HTERT RPE-1 (cell line): ENCODE data around the gene LDLRAD4.

Source experiments
- in situ Hi-C: fragments of 300-500 bp; cut with MboI; formaldehyde crosslinking; loops from 4 replicates; pipeline ENCODE4 v1.14.3; 2020; ENCODE audit warnings: low sequenced_read_pairs

LDLRAD4 gene

DNA sequence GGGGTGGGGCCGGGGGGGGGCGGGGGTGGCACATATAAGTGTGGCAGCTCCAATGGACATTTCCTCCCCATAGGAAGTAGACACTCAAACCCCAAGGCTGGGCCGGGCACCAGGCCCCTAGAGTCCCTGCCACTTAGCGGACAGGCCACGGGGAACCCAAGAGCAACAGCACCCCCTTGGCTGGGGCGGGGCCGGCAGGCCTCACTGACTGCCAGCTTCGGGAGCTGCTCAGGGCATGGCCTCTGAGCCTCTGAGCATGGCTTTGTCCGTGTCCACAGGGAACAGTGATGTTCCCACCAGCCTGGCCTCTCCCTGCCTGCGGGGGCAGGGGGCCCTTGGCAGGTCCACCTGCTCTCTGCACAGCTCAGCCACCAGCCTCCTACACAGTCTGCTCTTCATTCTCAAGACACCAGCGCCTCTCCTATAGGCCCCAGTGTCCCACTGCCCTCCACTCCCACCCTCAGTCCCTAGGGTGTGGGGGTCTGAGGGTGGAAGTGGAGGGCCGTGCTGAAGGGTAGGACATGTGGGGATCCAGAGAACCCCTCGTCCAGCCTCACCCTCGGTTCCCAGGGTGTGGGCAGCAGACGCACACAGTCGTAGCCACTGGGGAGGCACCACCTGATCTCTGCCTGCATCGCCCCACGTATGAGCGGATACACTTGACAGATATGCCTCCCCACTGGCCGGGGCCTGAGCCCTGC is 401.1 kb downstream of the LDLRAD4 start:
- in situ Hi-C loops: no loop called here

DNA sequence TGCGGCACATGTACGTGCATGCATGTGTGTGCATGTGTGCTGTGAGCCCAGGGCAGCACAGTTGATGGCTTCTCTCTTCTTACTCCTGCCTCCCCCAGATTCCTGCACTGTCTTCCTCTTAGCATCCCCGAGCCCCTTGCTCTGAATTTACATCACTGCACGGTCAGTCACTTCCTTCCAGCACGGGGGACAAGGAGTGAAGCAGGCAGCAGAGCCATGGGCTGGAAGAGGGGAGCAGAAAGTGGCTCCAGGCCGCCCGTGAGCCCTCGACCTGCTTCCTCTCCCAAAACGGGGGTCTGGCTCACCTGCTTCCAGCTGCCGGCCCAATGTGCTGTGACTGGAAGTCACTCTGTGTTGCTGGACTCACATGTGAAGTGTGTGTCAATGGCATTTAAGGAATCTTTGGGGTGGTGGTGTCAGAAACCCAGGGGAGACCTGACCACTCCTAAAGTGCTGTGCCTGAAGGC is 401.7 kb downstream of the LDLRAD4 start:
- in situ Hi-C loops: no loop called here

DNA sequence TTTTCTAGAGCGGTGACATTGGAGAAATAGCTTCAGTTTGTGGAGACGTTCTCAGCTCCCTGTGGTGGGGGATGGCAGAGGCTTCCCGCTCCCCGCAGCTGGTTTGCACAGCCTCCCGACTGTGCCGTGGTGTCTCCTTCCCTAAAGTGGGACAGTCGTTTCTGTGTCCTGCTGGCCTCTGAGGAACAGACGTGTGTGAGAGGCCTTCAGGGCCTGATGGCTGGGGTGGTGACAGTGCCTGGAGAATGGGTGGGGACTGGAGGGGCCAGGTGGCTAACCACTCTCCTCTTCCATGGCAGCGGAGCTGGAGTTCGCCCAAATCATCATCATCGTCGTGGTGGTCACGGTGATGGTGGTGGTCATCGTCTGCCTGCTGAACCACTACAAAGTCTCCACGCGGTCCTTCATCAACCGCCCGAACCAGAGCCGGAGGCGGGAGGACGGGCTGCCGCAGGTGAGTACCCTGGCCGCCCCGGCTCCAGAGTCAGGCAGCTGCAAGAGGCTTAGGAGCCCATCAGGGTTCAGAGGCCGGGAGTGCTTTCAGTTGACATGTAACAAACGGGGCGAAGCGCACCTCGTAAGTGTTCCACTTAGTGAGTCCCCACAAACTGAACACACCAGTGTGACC is 402.4 kb downstream of the LDLRAD4 start:
- in situ Hi-C loops: no loop called here

DNA sequence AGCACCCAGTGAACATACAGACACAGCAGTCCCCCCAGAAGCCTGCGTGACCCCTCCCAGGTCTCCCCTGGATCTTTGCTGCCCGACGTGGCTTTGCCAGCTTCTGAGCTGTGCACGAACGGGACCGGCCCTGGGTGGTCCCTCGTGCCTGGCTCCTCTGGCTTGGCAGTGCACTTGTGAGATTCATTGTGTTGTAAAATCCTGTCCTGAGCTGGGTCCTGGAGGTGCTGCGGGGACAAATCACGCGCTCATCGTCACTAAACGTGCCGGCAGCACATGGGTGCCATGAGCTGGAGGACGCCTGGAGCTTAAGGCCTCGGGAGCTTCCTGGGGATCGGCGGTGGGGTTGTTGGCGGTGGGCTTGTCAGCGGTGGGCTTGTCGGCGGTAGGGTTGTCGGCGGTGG is 402.9 kb downstream of the LDLRAD4 start:
- in situ Hi-C loops: no loop called here

DNA sequence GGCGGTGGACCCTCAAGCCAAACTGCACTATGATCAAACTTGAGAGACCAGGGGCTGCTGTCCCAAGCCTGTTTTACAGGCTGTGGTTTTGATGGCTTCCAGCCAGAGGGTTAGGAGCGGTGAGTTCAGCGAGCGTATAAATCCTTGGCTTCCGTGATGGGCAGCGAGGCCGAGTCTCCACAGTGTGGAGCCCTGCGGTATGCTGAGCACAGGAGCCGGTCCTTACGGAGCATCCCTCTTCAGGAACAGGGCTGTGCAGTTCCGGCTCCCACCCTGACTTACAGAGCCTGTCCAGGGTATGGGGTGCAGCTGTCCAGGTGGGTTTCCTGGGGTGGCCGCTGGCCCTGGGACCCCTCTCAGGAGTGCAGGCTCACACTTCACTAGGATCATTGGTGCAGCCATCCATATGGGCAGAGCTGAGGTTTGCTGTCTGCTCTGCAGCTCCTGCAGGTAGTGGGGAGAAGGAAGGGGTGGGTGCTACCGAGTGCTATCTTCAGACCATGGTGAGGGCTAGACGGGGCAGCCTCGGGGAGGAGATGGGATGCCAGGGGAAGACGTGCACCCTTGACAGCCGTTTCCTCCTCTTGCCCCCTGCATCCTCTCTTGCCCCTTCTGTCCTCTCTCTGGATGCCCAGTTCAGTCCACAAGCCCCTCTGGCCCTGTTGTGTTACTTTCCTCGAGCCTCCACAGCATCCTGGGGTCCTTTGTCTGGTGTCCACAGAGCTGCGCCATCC is 403.5 kb downstream of the LDLRAD4 start:
- in situ Hi-C loops: no loop called here

DNA sequence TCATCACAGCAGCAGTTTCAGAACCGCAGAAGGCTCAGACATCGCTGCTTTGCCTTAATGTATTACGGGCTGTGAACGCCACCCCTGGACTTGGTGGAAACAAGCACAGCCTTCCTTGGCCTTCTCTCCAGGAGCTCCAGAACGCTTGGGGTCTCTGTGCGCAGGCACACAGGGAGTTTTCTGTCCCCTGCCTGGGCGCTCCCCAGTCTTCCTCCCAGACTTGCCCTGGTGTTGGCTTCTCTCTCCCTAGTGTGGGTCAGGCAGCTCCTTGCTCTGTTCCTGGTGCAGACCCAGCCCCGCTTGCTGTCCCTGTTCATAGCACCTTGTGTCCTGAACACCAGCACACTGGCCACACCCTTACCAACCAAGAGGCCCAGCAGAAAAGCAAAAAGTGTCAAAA is 404.2 kb downstream of the LDLRAD4 start:
- in situ Hi-C loops: no loop called here

DNA sequence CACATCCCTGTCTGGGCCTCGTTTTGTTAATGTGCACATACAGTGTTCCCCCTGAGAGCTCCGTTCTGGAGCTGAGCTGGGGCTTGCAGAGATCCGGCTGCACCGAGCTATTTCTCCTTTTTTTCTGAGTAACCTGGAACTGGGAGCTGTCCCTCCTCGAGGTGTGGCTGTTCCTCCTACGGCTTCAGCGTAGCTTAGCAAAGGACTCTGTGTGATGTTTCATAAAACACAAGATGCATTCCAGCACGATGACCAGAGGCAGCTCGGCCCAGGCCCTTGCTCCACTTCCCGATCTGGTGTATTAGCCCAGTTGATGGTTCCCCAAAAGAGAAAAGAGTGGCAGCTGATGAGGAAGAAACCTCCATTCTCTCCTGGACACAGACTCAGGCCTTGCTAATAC is 404.8 kb downstream of the LDLRAD4 start:
- in situ Hi-C loops: no loop called here

DNA sequence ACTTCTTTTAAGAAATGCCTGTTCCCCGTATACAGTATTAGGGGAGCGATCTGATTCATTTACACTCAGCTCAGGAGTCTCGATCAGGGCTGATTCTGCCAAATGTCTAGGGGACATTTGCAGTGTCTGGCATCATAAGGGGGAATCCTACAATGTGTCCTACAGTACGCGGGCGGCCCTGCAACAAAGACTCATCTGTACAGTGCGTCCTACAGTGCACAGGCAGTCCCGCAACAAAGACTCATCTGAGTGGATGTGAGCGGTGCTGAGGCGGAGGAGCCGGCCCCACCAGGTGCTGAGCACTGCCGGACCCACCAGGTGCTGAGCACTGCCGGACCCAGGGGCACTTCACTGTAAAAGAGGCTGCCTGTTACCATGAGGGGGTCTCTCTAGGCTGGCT is 405.3 kb downstream of the LDLRAD4 start:
- in situ Hi-C loops: no loop called here

DNA sequence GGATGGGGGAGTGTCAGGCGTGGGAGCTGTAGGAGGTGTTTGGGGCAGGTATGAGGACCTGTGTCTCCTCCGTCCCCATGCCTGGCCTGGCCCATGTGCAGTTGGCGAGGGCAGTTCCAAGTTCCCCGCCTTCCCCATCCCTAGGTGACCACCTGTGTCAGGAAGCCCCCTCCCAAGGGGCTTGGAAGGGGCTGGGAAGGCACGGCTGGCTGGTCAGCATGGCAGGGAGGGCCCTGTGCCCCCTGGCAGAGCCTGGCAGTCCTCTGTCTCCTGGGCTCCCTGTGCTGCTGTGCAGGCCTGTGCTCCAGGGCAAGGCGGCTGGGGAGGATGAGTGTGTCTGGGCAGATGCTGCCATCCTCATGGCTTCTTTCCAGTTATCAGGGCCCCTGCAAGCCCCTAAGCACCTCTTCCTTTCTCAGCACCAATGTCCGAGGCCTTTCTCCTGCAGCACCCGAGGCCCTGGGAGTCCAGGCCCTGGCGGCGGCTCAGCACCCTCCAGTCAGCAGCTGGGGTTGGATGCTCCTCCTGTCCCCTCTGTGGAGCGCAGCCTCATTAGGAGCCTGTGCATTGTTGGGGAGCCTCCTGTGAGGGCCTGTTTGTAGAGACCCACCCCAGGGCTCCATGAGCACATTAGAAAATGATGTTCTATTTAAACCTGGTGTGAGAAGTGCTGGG is 406.1 kb downstream of the LDLRAD4 start:
- in situ Hi-C loops: no loop called here

DNA sequence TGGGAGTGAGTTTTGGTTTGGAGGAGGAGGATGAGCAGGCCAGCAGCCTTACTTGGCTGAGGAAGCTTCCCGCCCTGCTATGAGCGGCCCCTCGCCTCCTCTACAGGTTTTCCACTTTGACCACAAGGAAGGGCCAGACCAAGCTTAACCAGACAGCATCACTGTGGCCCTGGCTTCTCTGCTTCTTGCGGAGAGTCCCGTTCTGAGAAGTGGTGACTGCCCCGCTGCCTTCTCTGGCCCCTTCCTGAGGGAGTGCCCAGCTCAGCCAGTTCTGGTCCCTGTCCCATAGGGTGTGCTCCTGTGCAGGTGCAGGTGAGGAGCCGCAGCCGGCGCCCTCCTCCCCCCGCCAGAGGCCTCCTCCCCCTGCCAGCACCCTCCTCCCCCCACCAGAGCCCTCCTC is 406.8 kb downstream of the LDLRAD4 start:
- in situ Hi-C loops: no loop called here

DNA sequence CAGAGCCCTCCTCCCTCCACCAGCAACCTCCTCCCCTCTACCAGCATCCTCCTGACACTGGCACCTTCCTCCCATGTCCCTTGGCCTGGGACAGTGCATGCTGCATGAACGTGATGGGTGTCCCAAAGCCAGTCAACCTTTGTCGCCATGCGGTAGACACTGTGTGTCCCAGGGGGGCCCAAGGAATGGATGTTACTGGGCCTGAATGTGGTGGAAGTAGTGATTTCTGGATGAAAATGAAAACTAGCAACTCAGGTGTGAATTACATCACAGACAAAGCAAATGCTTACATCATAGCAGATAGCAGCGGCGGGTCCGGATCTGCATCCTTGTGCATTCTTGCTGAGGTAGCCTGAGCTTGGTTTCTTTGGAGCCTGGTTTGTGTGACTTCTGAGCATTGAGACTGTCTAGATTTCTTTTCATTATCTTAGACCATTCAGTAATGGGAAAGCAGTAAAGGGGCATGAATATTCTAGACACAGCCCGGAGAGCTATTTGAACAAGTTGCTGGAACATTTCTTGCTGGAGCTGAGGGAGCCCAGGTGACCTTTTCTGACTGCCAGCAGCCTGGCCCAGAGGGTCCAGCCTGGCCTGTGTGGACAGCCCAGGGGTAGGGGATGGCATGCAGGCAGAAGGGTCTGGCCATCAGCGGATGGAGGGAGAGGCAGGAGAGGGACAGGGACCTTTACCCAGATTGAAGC is 407.4 kb downstream of the LDLRAD4 start:
- in situ Hi-C loops: no loop called here

DNA sequence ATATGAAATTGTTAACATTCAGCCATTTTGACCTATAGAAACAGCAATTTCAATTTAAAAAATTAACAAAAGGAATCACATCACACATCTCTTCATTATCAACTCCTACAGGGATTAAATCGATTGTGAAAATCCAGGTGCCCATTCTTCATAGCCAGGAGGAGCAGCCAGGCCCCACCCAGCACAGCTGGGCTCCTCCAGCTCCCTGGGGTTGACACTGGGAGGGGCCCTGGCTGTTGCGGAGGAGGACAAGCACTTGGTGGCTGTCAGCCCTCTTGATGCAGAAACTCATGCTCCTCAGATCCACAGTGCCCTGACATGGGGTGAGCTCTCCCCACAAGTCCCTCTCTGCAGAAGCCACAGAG is 408.0 kb downstream of the LDLRAD4 start:
- in situ Hi-C loops: no loop called here

DNA sequence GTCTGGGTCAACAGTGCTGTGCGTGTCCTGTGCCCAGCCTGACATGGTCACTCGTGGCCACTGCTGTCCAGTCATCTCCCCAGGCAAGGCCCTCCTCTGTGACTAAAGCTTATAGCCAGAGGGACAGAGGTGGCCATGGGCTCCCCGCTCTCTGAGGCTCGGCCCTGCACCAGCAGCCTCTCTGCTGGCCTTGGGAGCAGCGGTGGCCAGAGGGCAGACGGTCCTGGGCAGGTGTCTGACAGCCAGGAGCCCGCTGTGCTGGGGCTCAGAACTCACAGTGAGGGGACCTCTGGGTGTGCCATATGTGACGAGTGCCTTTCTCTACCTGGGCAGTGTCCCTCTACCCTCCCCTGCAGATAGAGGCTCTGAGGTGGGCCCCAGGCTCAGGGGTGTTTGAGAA is 409.1 kb downstream of the LDLRAD4 start:
- in situ Hi-C loops: no loop called here

DNA sequence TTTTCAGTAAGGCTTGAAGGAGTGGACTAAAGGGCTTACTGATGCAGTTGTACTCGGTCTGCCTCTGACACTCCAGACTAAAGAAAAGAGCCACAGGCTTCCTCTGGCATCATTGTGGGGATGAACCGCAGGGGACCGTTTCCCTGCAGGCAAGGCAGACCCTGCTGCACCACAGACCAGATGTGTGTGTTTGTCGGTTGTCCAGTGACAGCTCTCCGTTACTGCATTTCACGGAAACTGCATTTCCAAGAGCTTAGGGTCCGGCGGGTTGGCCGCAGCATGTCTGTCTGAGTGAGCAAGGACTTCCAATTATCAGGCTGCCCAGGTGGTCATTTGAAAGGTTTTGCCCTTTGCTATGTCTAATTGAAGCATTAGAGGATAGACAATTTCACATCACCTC is 409.7 kb downstream of the LDLRAD4 start:
- in situ Hi-C loops: no loop called here

DNA sequence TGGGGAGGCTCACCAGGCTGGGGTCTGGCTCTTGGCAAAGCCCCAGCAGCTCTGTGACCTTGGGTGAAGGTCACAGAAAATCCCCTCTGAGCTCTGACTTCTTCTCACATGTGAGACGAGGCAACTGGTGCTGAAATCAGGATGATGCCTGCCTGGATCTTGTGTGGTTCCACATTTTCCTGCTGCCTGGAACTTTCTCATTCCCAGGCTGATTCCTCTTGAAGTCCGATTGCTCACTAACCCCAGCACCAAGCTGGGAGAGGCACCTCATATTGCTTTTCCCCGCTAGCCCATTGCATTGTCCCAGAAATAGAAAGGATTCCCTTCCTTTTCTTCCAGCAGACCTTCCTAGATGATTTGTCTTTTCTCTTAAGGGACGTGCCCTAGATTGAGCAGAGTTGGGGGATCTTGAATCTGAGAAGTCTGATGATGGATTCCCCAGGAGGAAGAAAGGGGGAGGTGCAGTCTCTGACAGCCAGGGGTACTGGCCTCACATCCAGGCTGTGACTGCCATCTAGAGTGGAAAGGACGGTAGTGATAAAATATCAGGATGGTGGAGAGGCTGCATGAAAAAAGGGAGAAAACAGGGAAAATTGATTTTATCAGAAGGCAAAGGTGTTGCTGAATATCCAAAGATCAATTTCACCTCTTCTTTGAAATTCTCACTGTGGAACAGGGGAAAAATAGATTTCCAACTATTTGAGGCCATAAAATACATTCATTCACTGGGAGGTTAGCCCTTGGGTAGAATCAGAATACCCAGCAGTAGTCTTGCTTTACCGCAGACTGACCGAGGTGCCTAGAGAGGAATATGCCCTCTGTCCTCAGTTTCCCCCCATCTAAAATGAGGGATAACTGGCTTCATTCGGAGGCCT is 411.5 kb downstream of the LDLRAD4 start:
- in situ Hi-C loops: no loop called here

DNA sequence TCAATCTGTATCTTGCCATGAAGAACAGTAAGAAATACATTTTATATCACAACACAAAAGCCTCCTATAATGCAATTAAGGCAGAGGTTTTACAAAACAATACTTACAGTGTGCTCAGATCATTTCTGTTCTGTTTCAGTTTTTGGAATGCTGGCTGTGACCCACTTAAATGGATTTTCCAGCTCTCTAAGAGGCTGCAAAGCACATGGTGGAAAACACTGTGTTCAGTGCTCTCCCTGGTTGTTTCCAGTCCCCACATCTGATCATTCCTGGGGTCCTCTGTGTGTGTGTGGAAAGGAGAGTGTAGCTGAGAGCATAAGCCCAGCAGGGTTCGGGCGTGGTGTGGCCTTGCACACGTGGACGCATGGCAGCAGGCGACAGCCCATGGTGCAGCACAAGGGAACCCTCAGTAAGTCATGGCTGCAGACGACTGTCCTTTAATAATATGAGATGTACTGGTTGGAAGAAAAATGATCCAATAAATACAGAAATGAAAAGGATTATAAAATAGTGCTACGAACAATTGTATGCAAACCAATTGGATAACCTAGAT is 412.2 kb downstream of the LDLRAD4 start:
- in situ Hi-C loops: no loop called here

DNA sequence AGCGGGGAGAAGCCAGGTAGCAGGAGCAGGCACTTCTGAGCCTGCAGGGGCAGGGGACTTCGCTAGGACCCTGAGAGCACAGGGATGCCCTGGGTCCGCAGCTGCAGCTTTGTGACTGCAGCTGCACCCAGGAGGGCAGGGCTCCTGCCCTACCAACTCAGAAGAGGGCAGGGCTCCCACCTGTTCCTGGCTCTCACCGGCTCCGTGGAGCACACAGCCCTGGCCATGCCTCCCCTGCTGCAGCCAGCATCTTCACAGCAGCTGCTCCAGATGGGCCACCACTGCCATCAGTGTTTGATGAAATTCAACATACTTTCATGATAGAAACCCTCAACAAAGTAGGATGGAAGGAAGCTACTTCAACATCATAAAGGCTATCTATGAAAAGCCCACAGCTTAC is 415.1 kb downstream of the LDLRAD4 start:
- in situ Hi-C loops: no loop called here

DNA sequence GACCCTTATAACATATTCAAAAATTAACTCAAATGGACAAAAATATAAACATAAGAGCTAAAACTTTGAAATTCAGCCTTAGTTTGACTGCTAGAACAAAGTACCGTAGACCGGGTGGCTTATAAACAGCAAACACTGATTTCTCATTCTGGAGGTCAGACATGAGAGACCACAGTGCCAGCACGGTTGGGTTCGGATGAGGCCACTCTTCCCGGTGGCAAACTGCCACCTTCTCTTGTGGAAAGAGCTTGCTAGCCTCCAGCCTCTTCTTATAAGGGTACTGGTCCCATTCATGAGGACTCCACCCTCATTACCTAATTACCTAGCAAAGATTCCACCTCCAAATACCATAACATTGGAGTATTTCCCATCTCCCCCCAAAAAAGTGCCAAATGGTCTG is 416.5 kb downstream of the LDLRAD4 start:
- in situ Hi-C loops: no loop called here

DNA sequence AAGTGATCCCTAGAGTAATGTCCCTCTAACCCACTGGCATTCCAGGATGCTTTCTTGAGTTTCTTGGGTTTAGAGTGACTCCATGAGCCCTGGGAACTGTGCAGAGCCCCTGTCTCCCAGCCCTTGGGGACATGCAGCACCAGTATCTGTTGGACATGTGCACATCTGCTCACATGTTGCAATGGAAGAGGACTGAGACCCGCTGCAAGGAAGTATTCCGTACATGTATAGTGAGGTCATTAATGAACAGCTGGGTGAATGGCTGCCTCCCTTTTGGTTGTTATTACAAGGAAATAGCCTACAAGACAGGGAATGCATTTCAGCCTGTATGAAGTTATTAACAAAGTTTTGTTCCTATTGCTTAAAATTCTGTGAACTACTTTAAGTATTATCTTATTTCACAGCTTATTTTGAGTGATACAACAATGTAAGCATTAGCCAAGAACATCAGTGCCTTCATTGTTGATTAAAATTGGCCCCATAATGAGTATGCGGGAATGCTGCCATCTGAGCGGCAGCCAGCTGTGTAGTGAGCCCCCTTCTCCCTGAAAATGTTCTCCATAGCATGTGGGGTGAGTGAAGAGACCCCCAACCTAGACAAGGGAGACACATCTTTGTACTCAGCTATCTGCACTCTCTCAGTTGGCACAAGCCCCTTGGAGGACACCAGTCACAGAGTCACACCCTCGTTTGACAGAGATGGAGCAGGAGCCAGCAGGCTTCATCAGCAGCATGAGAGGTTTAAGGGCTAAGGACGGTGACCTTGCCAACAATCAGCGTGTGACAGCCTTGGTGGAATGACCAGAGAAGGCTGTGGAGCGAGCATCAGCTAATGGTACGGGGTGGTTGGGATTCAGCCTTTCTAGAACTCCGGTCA is 420.4 kb downstream of the LDLRAD4 start:
- in situ Hi-C loops: no loop called here
